H1 (cell line): ENCODE data around the gene MAGEA1. TPM values are rescaled to one million over a fixed set of nuclear protein-coding genes. Genes with fewer than 3 reads are reported as not detected.

Source experiments
- BRCA1 ChIP-seq: IDR thresholded peaks from 2 replicates; pipeline ENCODE4 v1.6.1; 2012; ENCODE audit warnings: low read depth, low read length, improper control_type of control experiment
- EP300 ChIP-seq, 2 experiments: IDR thresholded peaks; 1 replicate in 1 of 2; 2 replicates in 1 of 2; pipeline ENCODE4 v1.6.1; 2011 to 2012; ENCODE audit warnings: low read depth in 2 of 2, low read length in 2 of 2, mild to moderate bottlenecking in 2 of 2, borderline replicate concordance in 1 of 2, inconsistent platforms in 1 of 2, moderate library complexity in 1 of 2
- MAFK ChIP-seq: IDR thresholded peaks from 2 replicates; pipeline ENCODE4 v1.6.1; 2012; ENCODE audit warnings: low read depth, mild to moderate bottlenecking, improper control_type of control experiment, low read length
- POLR2A ChIP-seq, 2 experiments: IDR thresholded peaks; 1 replicate in 1 of 2; 2 replicates in 1 of 2; pipeline ENCODE4 v1.6.1; 2011; ENCODE audit warnings: low read depth in 2 of 2, low read length in 2 of 2, mild to moderate bottlenecking in 2 of 2; ENCODE audit errors: control extremely low read depth in 1 of 2
- SUZ12 ChIP-seq: fragments of 200-600 bp; sonication (generic); IDR thresholded peaks from 2 replicates; pipeline ENCODE4 v1.6.1; 2012; ENCODE audit warnings: mild to moderate bottlenecking, inconsistent platforms, low read length, moderate library complexity, mixed read lengths
- polyA plus RNA-seq, 7 experiments: library from polyadenylated mRNA; depleted of rRNA in 3 of 7; stranded (reverse) in 5 of 7; unstranded in 2 of 7; fragments of >200 nt in 5 of 7; fragments of 200-250 nt in 2 of 7; gene quantifications; 1 replicate in 5 of 7; 2 replicates in 1 of 7; 4 replicates in 1 of 7; pipeline versions ENCODE4 v1.2.1 to v1.2.3, GENCODE V29; 2011 to 2013; ENCODE audit warnings: missing spikeins in 2 of 7, mixed read lengths in 2 of 7
- total RNA-seq: library from RNA; stranded (reverse); fragmentation: NEBNext Ultra II Directional; extraction: Animal tissue kit (Norgen Biotek cat#: 25700); gene quantifications from 2 replicates; pipeline ENCODE4 v1.2.1, GENCODE V29; 2021

The MAGEA1 gene
- total and polyA plus RNA-seq, 2 of the 8 experiments (the other 6 are each of a cell fraction or from before 2014, with no cell fraction given) = not detected

DNA sequence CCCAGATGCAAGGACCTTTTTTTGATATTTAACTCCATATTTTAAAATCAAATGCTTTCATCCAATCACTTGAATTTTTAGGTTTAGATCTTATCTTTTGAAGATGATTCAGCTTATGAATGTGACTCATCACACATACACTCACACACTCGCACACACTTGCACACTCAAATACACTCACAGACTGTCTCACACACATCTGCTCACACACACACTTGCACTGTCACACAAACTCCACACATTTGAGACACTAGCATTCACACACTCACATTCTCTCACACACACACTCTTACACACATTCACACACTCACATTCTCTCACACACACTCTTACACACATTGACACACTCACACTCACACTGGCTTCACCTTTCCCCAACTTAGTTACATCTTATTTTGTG, 37.8 kb downstream of the MAGEA1 start (continued):
- TF ChIP-seq SUZ12 (no peak), POLR2A (IDR thresholded peaks at IDR 0.05; ENCODE audit: control extremely low read depth in 1 of 2, low read depth in 2 of 2, low read length in 2 of 2) (no peak), BRCA1 (no peak), EP300 (IDR thresholded peaks at IDR 0.05; ENCODE audit: borderline replicate concordance in 1 of 2, low read depth in 2 of 2, low read length in 2 of 2) (no peak), MAFK (no peak)
